GM18861 (cell line): ENCODE data around the gene BIN1.

Experiments
- ATAC-seq: cut with Tn5 transposase; IDR thresholded peaks from one replicate; pipeline ENCODE4 v1.9.1; 2021; ENCODE audit not compliant: unreplicated experiment

Gene BIN1

GRCh38 chr2:127106991-127107621 lies at the start of gene BIN1:
BIN1 (minus strand) TSS chr2:127107154; CDS start chr2:127106943, 211 bp downstream.
- peak; percentile 86 for ATAC-seq

DNA sequence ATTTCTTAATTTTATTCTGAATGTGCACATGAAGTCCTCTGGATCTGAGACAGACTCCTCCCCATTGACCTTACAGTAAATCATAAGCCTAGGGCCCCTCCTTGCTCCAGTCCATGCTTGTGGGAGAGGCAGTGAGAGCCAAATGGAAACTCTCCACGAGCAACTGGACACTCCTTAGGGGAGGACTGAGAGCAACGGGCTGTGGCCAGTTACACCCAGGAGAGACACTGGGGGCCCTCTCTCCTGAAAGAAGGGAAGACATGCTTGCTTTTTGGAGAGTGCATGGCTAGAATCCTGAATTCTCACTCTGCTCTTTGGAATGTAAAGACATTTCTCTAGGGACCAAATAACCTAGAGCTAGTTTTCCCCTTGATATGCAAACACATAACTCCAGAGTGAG lies 49.0 kb upstream of the BIN1 start:
- no peak for ATAC-seq

DNA sequence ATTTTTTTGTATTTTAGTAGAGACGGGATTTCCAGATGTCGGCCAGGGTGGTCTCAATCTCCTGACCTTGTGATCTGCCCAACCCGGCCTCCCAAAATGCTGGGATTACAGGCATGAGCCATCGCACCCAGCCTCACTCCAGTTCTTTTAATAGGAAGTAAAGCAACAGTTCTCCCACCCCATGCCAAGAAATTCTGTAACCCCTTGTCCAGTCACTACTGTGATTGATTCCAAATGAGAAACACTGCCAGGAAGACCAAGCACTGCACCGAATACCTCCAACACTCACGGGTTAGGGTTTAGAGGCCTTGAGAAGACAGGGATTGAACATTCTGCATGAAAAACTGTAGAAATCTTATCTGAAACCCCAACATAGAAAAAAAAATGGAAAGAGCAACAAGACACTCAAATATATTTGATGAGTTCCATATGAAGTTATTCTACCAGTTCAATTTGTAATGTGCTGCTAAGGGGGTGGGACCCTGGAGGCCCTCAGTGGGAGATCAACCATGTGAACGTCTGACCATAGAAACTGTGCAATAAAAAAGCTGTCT lies 48.2 kb upstream of the BIN1 start:
- ATAC-seq: no peak

GRCh38 chr2:127154396-127154795 lies 47.4 kb upstream of the BIN1 start:
- no peak for ATAC-seq

GRCh38 chr2:127153691-127154158 lies 46.8 kb upstream of the BIN1 start:
- ATAC-seq: no peak

DNA sequence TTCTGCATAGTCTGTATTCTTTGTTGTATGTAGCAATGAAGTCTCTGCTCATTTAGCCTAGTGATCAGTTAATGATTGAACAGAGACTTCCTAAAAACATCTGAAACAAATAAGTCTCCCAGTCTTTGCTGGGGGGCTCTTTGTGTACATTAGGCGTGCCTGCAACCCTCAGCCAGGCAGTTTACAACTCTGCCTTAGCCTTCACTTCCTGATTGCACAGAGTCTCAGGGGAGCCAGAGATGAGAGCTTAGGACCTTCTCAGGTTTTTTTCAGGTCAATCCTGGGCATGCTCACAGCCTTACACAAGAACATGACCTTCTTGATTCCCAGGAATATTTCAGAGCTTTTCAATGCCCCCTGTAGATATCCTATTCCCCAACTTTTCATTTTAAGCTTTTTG lies 44.0 kb upstream of the BIN1 start:
- ATAC-seq: no peak

GRCh38 chr2:127149384-127149783 lies 42.4 kb upstream of the BIN1 start:
- ATAC-seq: no peak

GRCh38 chr2:127146820-127147502 lies 40.0 kb upstream of the BIN1 start:
- ATAC-seq: no peak

DNA sequence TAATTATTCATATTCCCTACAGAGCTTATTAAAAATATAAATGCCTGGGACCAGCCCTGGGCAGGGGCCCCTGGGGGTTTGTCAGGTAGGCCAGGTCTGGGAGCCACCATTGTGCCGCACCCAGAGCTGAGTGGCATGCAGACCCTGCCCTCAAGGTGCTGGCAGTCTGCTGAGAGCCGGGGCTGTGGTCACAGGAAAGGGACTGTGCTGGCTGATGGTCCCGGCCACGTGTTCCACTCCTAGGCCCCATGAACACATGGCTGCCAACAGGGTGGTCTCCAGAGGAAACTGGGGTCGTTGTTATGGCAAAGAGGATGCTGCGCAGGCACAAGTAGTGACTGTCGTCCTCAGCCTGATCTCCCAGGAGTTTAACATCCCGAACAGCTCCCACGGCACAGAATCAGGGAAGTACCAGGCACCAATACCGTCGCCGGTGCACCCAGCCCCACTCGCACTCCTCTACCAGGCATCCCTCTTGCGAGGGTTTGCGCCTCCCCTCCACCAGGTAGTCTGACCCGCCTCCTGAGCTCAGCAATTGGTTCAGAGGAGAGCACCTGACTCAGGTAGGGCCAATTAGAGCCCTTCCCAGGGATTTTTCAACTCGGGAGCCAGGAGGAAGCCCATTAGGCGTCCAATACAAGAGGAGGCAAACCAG lies 39.2 kb upstream of the BIN1 start:
- no peak for ATAC-seq

- ATAC-seq: no peak
Measured at GRCh38 chr2:127145280-127145895, 38.4 kb upstream of the BIN1 start.

DNA sequence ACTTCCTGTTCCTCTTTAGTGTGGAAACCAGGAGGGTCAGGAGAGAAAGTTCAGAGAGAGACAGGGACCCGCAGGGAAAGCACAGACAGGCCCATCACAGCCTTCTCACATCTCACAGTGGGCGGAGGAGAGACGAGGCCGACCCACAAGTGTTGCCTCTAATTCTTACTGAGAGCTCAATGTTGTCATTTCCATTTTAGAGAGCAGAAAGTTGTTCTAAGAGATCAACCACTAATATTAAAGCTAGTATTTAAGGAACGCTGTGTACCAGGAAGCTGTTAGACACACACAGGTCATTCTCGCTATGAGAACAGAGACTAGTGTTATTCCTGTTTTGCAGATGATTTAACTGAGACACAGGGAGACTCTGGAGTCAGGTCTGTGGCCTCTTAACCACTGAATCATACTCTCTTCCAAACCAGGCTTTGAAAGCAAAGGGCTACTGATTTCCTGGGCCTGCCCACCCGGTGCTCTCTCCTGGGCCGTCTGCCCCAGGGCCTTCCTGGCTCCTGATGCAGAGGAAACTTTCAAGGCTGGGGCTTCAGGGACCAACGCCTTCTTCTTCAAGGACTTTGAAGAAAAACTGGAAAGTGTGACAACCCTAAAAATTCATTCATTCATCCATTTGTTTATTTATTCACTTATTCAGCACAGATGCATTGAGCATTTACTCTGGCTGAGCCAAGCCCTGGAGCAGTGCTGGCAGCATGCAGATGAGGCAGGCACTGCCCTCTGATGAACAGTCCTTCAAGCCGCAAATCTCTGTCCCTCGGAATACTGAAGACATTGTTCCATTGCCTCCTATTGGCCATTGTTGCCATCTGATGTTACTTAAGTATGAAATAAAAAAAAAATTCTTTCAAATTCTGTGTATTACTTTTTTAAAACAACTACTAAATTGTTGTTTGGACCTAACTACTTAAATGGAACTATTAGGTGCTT lies 37.2 kb upstream of the BIN1 start:
- no peak for ATAC-seq

DNA sequence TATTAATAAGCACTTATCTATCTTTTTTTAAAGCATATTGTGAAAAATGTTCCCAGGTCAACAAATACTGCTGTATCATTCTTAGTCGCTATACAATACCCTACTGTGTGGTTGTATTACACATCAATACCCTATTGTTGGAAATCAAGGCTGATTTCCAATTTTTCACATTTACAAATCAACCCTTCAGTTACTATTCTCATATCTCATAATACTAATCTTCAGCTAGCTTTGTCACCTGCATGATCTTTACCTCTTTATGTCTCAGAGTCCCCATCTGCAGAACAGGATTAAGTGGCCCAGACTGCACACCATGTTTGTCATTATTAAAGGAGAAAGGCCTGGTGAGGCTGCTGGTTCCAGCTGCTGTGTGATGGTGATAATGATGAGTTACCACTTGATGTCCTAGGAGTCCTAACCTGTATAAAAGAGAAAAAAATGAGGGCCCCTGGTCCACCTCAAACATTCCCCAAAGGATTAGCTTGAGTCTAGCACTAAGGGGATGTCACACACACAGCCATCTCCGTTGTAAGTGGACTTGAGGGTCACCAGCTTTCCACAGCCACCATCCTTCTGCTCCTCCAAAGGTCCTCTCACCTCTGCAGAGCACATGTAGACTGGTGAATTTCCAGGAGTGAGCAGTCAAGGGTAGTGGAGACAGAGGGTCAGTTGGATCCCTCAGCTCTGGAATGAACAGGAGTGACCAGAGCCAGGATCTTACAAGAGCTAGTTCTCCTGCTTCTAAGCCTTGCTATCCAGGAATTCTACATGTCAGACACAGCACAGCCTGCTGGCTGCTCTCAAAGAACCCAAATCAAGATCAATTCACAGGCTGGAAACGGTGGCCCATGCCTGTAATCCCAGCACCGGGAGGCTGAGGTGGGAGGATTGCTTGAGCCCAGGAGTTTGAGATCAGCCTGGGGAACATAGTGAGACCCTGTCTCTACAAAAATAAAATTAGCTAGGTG lies 36.0 kb upstream of the BIN1 start:
- no peak for ATAC-seq

GRCh38 chr2:127140538-127140937 lies 33.6 kb upstream of the BIN1 start:
- ATAC-seq: no peak

DNA sequence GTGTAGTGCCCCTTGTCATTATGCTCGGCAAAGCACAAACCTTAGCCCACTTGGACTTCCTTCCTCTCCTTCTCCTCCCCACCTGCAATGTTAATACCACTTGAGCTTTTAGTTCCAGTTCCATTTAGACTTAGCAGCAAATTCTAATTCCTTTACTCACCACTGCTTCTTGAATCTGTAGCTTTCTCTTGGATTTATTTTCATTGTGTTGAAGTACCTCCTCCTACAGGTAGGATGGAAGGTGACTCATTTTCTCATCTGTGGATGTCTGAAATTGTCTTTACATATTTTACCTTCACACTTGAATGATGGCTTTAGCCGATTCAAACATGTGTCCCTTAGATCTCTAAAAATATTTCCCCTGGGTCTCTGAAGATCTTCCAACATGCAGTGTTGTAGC lies 32.8 kb upstream of the BIN1 start:
- ATAC-seq: no peak

DNA sequence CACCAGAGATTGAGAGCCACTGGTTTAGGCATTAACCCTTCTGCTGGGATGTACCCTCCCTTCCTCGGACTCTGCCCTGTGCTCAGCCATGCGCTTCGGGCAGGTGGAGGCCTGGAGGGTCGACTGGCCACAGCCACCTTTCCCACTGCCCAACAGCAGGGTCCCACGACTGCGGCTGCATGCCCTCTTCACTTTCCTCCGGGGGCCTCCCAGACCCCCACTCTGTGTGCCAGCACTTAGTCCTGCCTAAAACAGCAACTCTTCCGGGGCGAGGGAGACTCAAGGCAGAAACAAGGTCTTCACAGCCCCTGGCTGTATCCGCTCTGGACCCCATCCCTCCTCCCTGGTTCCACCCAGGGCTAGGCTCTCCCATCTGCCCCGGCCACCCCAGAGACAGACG lies 31.3 kb upstream of the BIN1 start:
- no peak for ATAC-seq

- no peak for ATAC-seq
Measured at GRCh38 chr2:127137741-127138140, 30.8 kb upstream of the BIN1 start.

GRCh38 chr2:127137225-127137624 lies 30.3 kb upstream of the BIN1 start:
- no peak for ATAC-seq

DNA sequence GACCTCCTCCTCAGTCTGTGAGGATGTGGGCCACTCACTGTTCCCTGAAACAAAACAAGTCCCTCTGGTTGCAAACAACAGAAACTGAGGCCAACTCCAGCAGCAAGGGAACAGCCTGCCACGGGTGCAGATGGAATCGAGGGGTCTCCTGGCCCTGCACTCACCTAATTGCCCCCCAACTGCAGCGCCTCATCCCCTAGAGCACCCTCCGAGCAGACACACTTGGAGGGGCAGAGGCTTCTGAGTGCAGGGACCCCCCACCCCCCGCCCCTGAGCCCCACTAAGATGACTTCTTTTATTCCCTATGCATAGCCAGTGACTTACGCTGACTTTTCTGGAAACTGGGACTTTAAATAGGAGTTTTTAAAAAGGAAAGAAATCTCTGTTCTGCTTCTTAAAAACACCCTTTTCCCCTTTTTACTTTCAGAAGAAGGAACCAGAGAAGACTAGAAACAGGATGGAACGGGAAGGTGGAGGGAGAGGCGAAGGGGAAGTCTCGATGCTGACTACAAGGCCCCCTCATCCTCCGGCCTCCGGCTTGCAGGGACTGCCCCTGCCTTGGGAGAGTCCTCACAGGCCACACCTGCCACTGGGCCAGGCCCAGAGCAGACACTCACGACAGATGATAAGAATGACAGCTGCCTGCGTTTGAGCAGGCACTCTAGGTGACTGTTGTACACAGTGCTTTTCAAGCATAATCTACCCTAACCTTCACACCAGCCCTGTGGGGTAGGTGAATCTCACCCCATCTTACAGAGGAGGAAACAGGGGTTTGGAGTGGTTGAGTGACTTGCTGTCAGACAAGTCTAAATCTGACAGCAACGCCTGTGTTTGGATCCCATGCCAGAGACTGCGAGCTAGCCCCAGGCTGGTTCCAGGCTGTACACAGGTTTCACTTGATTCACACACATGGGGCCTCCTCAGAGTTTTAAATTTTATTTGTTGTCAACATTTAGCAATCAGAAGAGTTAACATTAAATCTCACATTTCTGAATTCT lies 28.2 kb upstream of the BIN1 start:
- ATAC-seq: peak; percentile 42
